ENCODE measurements around the gene PSME1. TPM values are rescaled to one million over a fixed set of nuclear protein-coding genes. Genes with fewer than 3 reads are reported as not detected.

Gene PSME1
- polyA plus RNA-seq, 1 experiment = 80.0 TPM

- Histone ChIP-seq H3K4me3 (ENCODE audit: low read depth, low read length) (no peak overlapping the region), H3K27me3 (ENCODE audit: control insufficient read depth, insufficient read depth, low read length) (no peaks in the 10 kb centered on the region), H3K9me3 (ENCODE audit: control insufficient read depth, insufficient read depth, low read length) (peaks cover 3% of the 10 kb centered on the region; the same call in 1 of the 2 replicates), H3K27ac (ENCODE audit: low read depth, low read length) (no peak overlapping the region)
- TF ChIP-seq CTCF (IDR thresholded peaks at IDR 0.05; ENCODE audit: low read depth, low read length) = no peak
- ChIA-PET POLR2A (interaction anchor here (0.6 kb wide), 1 partner anchor 12 kb away, joined by 3 read pairs; the partner anchor contains the start of gene IRF9), CTCF (interaction anchor here (3.3 to 4.7 kb wide), 2 partner anchors 11 to 12 kb away, joined by 27 to 54 read pairs; partner anchors contain the start of gene IRF9)
- DNase-seq (ENCODE audit: low read depth, low spot score) = no peak
Observed at GRCh38 chr14:24149302-24149969, 13.4 kb downstream of the PSME1 start.

DNA sequence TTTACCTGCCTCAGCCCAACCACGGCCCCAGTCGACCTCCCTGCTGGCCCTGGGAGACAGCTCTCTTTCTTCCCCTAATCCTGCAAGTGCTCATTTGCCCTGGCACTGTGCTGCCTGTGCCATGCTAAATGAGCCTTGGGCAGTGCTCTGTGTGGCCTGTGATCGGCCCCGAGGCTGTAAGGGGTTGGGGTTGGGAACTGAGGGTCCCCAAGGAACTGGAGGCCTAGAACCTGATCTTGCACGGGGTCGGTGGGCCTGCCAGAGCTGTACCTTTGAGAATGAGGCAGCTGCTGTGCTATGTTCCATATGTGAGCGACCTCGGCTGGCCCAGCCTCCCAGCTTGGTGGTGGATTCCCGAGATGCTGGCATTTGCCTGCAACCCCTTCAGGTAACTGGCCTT lies 14.1 kb downstream of the PSME1 start:
- POLR2A ChIA-PET = interaction anchor here (0.6 kb wide), 1 partner anchor 11 kb away, joined by 3 read pairs; the partner anchor contains the start of gene IRF9
- TF ChIP-seq CTCF (IDR thresholded peaks at IDR 0.05; ENCODE audit: low read depth, low read length) = no peak
- peaks cover 3% of the 10 kb centered on the region; the same call in 1 of the 2 replicates for H3K9me3 ChIP-seq (ENCODE audit: control insufficient read depth, insufficient read depth, low read length)
- no peak overlapping the region for H3K4me3 ChIP-seq (ENCODE audit: low read depth, low read length)
- DNase-seq (ENCODE audit: low read depth, low spot score) = no peak
- H3K27ac ChIP-seq (ENCODE audit: low read depth, low read length) = no peak overlapping the region
- CTCF ChIA-PET = interaction anchor here (3.3 kb wide), 1 partner anchor 11 kb away, joined by 27 read pairs; the partner anchor contains the start of gene IRF9
- H3K27me3 ChIP-seq (ENCODE audit: control insufficient read depth, insufficient read depth, low read length) = no peaks in the 10 kb centered on the region

- CTCF ChIA-PET = interaction anchor here (3.3 kb wide), 1 partner anchor 11 kb away, joined by 27 read pairs; the partner anchor contains the start of gene IRF9
- H3K4me3 ChIP-seq (ENCODE audit: low read depth, low read length) = no peak overlapping the region
- no peaks in the 10 kb centered on the region for H3K27me3 ChIP-seq (ENCODE audit: control insufficient read depth, insufficient read depth, low read length)
- H3K9me3 ChIP-seq (ENCODE audit: control insufficient read depth, insufficient read depth, low read length) = peaks cover 3% of the 10 kb centered on the region; the same call in 1 of the 2 replicates
- TF ChIP-seq CTCF (IDR thresholded peaks at IDR 0.05; ENCODE audit: low read depth, low read length) = no peak
- no peak for DNase-seq (ENCODE audit: low read depth, low spot score)
- H3K27ac ChIP-seq (ENCODE audit: low read depth, low read length) = no peak overlapping the region
- POLR2A ChIA-PET = no interaction called here
Observed at GRCh38 chr14:24150567-24150966, 14.6 kb downstream of the PSME1 start.

DNA sequence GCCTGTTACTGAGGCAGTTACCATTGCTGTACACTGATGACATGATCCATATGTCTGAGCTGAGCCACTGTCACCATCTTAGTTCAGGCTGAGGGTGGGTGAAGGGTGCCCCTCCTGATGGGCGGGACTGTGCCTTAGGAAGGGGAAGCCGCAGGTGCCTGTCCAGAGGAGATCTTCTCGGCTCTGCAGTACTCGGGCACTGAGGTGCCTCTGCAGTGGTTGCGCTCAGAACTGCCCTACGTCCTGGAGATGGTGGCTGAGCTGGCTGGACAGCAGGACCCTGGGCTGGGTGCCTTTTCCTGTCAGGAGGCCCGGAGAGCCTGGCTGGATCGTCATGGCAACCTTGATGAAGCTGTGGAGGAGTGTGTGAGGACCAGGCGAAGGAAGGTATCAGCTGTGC lies 15.0 kb downstream of the PSME1 start:
- no peak for TF ChIP-seq CTCF (IDR thresholded peaks at IDR 0.05; ENCODE audit: low read depth, low read length)
- no peak for DNase-seq (ENCODE audit: low read depth, low spot score)
- Histone ChIP-seq H3K9me3 (ENCODE audit: control insufficient read depth, insufficient read depth, low read length) (peaks cover 3% of the 10 kb centered on the region; the same call in 1 of the 2 replicates), H3K27me3 (ENCODE audit: control insufficient read depth, insufficient read depth, low read length) (no peaks in the 10 kb centered on the region), H3K4me3 (ENCODE audit: low read depth, low read length) (no peak overlapping the region), H3K27ac (ENCODE audit: low read depth, low read length) (no peak overlapping the region)
- CTCF ChIA-PET = interaction anchor here (1.0 to 3.3 kb wide), 2 partner anchors 10 to 281 kb away, joined by 3 to 27 read pairs; partner anchors contain the start of gene IRF9
- POLR2A ChIA-PET = interaction anchor here (0.5 kb wide), 1 partner anchor 787 kb away, joined by 6 read pairs; no protein-coding TSS in a partner anchor
